Measurements from ENCODE around the gene TMC5.
A peak's percentile ranks its signal among the peaks of the same experiment; 100 is the strongest.

The TMC5 gene

GRCh38 chr16:19506965-19507364 is 89.3 kb downstream of the TMC5 start:
- no peak for DNase-seq (ENCODE audit: low spot score)

- DNase-seq (ENCODE audit: low spot score): no peak
These were observed 90.2 kb downstream of the TMC5 start for GRCh38 chr16:19507867-19508266.

GRCh38 chr16:19512297-19512696 is 94.6 kb downstream of the TMC5 start:
- DNase-seq (ENCODE audit: low spot score): no peak

DNA sequence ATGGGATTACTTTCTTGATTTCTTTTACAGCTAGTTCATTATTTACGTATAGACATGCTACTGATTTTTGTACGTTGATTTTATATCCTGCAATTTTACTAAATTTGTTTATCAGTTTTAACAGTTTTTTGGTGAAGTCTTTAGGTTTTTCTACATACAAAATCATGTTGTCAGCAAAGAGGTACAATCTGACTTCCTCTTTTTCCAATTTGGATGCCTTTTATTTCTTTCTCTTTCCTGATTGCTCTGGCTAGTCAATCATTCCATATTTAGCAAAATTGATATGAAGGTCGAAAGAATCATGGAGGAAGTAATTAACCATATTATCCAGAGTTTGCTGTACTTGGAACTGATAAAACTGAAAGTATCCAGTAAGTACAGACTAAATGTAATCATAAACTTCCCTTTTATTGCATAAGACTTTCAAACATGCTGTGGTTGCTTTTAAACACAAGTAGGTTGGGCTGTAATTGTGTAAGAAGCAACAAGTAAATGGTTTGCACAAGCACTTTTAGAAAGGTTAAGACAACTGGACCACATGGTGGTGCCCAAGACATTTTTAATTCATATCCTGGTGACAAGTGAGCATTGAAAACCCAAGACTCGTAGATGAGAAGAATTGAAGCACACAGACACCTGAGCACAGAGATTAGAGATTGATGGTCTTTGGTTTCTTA is 95.8 kb downstream of the TMC5 start:
- DNase-seq (ENCODE audit: low spot score): peak; percentile 58

DNA sequence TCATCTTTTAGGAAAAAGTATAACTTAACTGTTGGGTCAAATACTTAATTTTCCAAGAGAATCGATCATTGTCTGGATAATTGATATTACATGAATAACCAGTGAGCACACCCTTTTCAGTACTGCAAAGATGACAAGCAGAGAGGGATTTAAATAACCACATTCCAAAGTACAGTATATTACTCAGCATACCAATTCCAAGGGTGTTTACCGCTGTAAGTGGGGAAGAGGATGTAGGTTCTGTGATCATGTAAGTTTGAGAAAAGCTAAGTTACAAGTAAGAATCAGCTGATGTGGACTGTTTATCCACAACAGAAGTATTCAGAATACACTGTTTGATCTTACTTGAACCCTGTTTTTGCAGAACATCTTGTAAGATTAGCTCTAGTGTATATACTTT is 98.1 kb downstream of the TMC5 start:
- no peak for DNase-seq (ENCODE audit: low spot score)

DNA sequence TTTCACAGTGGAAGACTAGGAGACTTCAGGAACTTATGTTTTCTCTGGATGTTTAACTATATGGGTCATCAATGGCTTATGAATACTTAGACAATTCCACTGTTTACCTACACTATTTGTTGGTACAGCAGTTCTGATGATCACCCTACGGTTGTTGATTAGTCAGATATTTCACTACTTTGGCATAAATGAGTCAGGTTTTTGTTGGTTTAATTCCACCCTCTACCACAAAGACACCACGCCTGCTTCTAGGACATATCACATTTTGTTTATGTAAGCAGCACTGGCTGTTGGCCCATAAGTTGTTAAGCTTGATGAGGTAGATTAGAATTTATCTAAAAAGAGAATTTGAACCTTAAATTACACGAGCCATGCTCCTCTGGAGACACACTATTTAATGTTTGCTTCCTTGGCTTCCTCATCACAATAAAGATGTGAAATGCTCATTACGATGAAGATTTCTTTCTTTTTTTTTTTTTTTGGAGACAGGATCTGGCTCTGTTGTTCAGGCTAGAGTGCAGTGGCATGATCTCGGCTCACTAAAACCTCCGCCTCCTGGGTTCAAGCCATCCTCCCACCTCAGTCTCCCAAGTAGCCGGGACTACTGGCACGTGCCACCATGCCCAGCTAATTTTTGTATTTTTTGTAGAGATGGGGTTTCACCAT is 99.9 kb downstream of the TMC5 start:
- no peak for DNase-seq (ENCODE audit: low spot score)

DNA sequence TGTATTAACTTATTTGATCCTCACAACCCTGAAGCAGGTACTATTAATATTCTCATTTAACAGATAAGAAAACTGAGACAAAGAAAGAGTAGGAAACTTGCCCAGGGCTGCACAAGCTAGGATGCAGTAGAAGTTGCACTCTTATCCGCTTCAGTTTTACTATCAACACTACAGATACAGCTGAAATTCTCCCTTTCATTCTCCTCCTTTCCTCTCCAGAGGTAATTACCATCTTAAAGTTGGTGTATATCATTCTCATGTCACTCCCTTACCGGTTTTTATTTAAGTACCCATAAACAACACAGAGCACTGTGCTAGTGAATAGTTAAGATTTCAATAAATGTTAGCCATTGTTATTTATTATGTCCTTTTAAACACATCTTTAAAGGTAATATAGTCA is 100.7 kb downstream of the TMC5 start:
- DNase-seq (ENCODE audit: low spot score): no peak

DNA sequence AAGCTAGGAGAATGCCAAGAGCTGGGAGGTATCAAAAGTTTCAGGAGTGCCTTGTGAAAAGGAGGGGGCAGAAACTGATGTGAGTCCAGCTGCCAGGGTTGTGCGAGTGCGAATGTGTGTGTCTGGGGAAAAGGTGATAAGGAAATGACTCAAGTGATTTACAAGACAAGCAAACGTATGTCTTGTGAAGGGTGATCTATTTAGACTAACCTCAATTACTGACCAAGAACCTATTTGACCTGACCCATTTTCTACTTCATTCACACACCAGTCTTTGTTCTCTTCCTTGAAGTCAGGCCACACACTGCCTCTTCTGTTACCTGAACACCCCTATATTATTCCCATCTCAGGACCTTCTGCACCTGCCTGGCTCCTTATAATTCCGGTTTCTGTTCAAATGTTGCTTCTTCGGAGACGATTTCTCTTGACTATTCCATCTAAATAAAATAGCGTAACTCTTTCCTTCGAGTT is 103.2 kb downstream of the TMC5 start:
- no peak for DNase-seq (ENCODE audit: low spot score)

GRCh38 chr16:19521471-19522396 is 104.1 kb downstream of the TMC5 start, which contains the start of gene GDE1:
GDE1 (minus strand) TSS chr16:19522098; CDS start chr16:19521964, 134 bp downstream.
- peak; percentile 96 for DNase-seq (ENCODE audit: low spot score)

- no peak for DNase-seq (ENCODE audit: low spot score)
These were observed 104.7 kb downstream of the TMC5 start for GRCh38 chr16:19522397-19522732.

DNA sequence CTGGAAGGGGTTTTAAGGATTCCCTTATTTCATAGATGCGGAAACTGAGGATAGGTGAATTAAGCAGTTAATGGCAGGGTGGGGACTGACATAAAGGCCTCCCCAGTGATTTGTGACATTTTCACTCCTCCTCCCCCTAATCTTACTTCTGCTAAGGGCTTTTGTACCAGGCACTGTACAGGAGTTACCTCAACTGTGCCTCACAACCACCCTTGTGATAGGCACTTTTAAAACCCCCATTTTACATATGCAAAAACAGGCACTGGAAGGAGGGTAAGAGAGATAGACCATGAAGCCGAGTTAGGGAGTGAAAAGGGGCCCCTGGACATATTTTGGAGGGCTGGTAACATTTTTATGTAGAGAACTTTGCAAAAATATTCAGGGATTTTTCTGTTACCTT is 105.1 kb downstream of the TMC5 start:
- no peak for DNase-seq (ENCODE audit: low spot score)

- DNase-seq (ENCODE audit: low spot score): no peak
These were observed 105.5 kb downstream of the TMC5 start for GRCh38 chr16:19523184-19523558.

- DNase-seq (ENCODE audit: low spot score): peak; percentile 98
These were observed 106.1 kb downstream of the TMC5 start, which contains the start of gene CCP110 for GRCh38 chr16:19523559-19524355. CCP110 (plus strand) TSS chr16:19523942; CDS start chr16:19527882, 3,940 bp downstream.

GRCh38 chr16:19524356-19524615 is 106.6 kb downstream of the TMC5 start:
- no peak for DNase-seq (ENCODE audit: low spot score)

DNA sequence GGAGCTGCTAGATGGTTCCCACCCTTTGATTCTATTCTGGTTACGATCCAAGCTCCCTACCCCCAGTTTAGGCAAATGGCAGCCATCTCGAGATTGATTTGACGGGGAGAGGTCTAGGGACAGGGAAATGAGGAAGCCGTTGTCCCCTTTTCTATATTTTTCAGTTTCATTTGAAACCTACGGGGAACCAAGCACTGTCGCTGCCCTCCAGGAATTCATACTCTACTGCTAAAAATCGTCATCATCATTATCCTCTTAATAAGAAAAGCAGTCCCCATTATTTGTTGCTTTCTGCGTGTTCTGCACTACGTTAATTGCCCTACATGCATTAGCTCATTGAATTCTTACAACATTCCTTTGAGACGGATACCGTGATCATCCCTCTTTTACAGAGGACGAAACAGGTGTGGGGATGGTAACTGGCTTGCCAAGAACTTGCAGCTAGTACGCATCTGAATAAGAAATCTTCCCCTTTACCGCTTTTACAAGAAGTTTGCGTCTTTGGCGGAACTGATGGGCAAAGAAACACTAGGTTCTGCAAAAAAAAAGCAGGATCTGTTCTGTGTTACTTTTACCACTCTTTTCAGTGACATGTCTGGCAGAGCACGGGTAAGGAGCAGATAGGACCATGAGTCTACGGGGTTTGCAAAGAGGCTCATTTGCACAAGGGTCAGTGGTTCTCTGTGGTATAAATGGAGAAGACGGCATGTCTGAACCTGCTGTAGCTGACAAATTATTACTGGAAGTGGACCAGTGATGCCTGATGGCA is 107.1 kb downstream of the TMC5 start:
- no peak for DNase-seq (ENCODE audit: low spot score)

DNA sequence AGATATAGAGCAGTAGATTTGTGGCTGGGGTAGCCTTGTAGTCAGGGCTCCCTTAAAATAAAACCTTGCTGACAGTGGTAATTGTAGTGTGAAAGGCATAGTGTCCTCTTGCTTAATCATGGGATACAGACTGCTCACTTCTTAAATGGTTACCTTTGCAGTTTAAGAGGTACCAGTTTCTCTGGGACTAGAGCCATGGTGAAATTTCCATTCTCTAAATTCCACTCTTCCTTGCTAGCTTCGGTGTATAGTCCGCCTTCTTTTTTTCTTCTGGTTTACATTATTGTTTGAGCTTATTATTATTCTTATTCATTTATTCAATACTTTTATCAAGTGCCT is 107.7 kb downstream of the TMC5 start:
- no peak for DNase-seq (ENCODE audit: low spot score)

DNA sequence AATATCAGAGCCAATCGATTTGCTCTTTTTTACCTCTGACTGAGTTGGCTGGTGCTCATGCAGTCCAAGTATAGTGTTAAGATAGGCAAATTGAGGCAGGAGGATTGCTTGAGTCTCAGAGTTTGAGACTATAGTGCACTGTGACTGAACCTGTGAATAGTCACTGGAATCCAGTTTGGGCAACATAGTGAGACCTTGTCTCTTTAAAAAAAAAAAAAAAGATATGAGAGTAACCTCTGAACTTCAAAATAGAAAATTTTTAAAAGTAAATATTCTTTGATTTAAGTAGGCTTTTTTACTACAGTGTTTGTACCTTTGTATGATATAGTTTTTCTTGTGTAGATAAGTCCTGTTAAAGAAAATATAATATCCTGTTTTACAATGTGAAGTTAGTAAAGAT is 109.5 kb downstream of the TMC5 start:
- DNase-seq (ENCODE audit: low spot score): no peak

GRCh38 chr16:19528666-19529065 is 111.0 kb downstream of the TMC5 start:
- DNase-seq (ENCODE audit: low spot score): no peak

DNA sequence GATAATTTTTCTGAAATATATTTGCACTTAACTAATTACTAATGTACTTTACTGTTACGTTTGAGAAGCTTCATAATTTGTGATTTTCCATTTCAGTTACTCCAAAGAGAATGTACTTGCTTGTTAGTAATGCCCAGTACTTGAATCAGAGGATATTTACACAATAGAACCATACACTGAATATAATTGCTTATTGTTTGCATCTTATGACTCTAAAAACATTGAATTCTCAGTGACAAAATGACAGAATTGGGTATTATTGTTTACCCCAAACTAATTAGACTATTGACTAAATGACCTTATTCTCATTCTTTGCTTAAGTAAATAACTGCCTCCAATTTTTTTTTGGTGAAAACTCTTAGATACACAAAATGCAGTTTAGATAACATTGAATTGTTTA is 114.9 kb downstream of the TMC5 start:
- DNase-seq (ENCODE audit: low spot score): peak; percentile 96

- no peak for DNase-seq (ENCODE audit: low spot score)
These were observed 122.7 kb downstream of the TMC5 start for GRCh38 chr16:19540241-19540970.

Measured in pons (tissue), 1 donor.